Activated effector memory CD4-positive, alpha-beta T cell treated with anti-CD3 and anti-CD28 coated beads, Interleukin-2, amount 50 U/mL, for 16 hours (primary cell): ENCODE data around the gene KIAA1217.

Experiments used
- DNase-seq: peaks from one replicate; pipeline ENCODE4 v3.0.0-alpha.2; 2020

The KIAA1217 gene

GRCh38 chr10:24561453-24561852, 352.5 kb downstream of the KIAA1217 start:
- DNase-seq, result no peak

GRCh38 chr10:24568042-24568441, 359.1 kb downstream of the KIAA1217 start:
- no peak for DNase-seq

- no peak for DNase-seq
These were observed 360.4 kb downstream of the KIAA1217 start for GRCh38 chr10:24569330-24569796.

GRCh38 chr10:24569828-24570657, 361.1 kb downstream of the KIAA1217 start:
- DNase-seq, result no peak

GRCh38 chr10:24570658-24571426, 361.9 kb downstream of the KIAA1217 start:
- no peak for DNase-seq

GRCh38 chr10:24571870-24572450, 363.0 kb downstream of the KIAA1217 start:
- no peak for DNase-seq

GRCh38 chr10:24574161-24574560, 365.2 kb downstream of the KIAA1217 start:
- DNase-seq, result no peak

GRCh38 chr10:24574578-24575155, 365.7 kb downstream of the KIAA1217 start:
- DNase-seq, result no peak

- no peak for DNase-seq
These were observed 366.6 kb downstream of the KIAA1217 start for GRCh38 chr10:24575481-24576002.

- DNase-seq, result no peak
These were observed 370.5 kb downstream of the KIAA1217 start for GRCh38 chr10:24579448-24579847.

- no peak for DNase-seq
These were observed 371.0 kb downstream of the KIAA1217 start for GRCh38 chr10:24579906-24580305.

GRCh38 chr10:24589265-24589664, 380.3 kb downstream of the KIAA1217 start:
- DNase-seq, result no peak

GRCh38 chr10:24590697-24591457, 381.9 kb downstream of the KIAA1217 start:
- DNase-seq, result no peak

- no peak for DNase-seq
These were observed 387.4 kb downstream of the KIAA1217 start for GRCh38 chr10:24596217-24596930.

- DNase-seq, result no peak
These were observed 388.5 kb downstream of the KIAA1217 start for GRCh38 chr10:24597426-24597825.
